HG03280 (cell line): Measurements from ENCODE around the gene NABP1.
A peak's percentile ranks its signal among the peaks of the same experiment; 100 is the strongest.

Experiments used
- ATAC-seq: cut with Tn5 transposase; IDR thresholded peaks from one replicate; pipeline ENCODE4 v1.9.1; 2021; ENCODE audit warnings: mild to moderate bottlenecking, moderate library complexity; ENCODE audit not compliant: unreplicated experiment

NABP1 gene

DNA sequence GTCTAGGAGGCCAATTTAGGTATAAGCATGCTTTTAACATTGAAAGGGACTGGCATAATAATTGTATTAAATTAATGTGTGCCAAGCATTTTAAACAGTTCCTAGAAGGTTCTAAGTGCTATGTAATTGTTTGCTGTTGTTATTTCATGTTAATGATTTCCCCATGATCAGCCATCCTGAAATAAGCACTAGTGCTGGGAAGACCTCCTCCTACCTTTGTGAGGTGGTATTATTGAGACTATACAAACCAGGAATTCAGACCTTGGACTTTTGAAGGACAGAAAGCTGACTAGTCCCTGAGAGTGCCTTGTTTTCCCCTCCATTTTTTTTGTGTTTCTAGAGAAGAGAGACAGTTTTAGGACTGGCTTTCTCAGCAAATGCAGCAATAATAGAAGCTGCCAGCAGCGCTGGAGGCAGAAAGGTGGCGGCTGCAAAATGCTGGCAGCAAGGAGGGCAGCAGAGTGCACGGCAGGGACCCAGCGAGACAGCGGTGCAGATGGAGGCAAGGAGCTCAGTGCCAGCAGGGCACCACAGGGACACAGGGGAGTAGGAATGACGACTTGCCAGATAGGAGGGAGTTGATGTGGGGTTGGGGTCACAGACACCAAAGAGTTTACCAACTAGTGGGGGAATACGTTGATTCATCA, 25.3 kb downstream of the NABP1 start:
- ATAC-seq, result no peak

DNA sequence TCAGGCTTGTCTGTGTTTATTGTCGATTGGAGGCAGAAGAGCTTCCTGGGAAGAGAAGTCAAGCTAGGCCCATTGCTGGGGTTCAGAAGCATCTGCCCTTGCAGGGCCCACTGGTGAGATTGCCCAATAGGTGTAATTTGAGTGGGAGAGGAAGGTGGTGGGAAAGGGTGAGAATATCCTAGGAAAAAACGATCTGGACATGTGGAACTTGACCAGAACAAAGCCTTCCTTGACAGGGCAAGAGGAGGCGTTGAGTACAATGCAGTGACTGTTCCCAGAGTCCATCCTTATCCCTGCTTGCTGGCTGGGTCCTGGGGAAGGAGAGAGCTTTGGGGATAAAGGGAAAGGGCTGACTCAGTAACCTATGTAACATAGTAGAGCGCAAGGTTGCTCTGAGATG, 27.1 kb downstream of the NABP1 start:
- ATAC-seq, result no peak

DNA sequence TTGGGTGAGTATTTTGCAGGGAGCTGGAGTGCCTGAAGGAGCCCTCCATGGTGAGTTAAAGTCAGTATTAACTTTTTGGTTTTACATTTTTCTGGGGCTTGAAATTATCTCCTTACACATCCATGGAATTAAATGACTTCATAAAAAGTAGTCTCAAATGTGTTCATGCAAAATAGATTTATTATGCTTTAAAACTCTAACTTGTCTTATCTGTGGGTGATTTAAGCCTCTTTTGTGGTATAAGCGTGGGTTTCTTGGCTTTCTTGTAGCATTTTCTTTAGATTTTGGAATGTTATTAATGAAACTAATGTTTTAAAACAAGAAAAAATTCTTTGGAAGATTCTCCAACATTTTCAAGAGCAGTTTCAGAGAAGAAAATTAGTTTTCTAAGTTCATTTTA, 27.8 kb downstream of the NABP1 start:
- ATAC-seq, result no peak

DNA sequence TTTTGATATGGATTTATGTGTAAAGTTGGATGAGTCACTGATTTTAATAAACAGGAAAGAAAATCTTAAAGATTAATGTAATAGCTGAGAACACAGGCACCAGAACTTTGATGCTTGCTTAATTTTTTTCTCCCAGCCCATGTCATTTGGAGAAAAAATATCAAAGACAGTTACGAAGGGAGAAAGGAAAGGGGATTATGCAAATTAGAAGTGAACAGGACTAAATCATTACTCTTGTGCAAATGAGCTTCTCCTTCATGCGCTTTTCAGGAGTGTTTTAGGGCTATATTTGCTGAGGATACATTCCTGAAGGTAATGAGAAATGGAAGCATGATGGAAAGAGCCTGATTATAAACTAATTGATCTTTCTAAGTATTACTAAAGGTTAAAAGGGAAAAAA, 28.9 kb downstream of the NABP1 start:
- no peak for ATAC-seq

DNA sequence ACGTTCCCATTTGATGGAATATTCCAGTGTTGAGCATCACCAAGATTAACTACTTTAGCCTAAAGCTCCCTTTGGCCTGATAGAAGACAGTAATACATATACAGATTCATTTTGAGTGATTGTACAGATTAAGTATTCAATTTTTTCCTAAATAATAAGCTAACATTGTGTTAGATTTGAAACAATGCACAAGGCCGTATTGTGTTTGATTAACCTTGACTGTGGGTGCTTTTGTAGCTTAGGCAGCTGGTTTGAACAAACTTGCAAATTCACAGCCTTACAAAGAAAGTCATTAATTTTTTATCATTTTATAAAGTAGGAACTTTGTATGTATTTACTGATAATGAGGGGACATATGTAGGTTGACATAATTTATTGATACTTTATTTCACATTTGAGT, 29.6 kb downstream of the NABP1 start:
- no peak for ATAC-seq

DNA sequence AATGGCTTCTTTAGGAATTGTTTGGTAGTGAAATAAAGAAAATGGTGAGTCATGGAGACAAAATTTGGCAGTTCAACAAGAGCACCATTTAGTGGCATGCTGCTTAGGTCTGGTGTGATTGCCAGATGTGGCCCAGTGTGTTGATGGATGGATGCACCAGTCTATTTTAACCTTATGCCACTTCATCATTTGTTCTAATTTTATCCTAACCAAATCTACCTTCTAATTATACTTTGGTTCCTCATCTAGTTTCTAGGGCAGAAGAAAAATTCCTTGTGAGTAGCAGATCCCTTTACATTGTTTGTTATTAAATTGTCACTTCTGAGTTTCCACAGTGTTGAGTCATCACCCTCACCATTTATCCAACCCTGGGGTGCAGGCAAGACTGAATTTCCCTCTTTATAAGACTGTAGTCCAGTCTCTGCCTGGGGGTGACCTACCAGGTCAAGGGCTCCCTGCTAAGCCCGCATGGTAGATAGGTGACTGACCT, 32.5 kb downstream of the NABP1 start:
- ATAC-seq, result no peak

DNA sequence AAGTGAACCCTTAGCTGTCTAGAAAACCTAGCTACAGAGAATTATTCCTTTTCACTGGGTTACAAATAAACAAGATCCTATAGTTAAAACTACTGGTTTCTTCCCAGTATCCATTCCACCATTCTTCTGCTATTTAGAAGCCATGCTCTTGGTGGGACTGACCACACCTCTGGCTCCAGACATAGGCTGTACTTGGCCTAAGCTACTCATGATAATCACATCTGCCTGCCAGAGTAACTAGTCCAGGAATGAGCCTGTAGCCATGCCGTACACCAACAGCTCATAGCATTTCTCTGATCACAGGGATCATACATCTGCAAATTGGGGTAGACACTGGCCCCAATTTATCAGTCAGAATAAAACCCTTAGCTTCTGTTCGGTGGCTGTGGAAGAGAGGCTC, 33.7 kb downstream of the NABP1 start:
- no peak for ATAC-seq

DNA sequence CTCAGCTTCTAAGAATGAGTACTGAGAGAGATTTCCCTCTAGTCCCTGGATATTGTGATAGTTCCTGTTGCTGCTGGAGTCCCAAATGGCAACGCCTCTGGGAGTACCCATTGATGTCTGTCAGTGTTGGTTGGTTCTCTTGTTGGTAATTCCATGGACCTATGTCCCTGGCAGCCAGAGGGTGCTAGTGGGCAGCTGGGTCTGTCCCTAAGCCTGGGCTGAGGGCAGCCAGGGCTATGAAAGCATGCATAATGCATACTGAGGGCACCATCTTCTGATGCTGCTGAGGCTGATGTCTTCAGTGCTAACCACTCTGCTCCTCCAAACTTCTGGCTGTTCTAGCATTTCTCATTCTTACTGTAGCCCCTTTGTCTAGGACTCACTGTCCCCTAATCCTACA, 35.9 kb downstream of the NABP1 start:
- ATAC-seq, result no peak

DNA sequence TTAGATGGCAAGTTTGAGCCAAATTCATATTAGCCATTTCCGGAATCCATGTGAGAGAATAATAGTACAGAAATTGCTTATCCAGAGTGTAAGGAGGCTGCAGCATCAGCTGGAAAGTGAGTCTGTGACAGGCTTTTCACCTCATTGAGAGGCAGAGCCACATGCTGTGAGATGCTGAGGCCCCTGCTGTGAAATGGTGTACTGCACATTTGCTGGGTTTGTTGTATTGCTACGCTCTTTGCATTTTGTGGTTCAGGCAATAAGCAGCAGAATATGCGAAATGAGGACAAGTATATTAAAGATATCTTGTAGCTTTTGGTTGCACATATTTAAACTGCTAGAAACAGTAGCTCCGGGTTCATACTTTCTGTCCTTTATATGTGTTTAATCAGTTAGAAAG, 37.0 kb downstream of the NABP1 start:
- no peak for ATAC-seq

DNA sequence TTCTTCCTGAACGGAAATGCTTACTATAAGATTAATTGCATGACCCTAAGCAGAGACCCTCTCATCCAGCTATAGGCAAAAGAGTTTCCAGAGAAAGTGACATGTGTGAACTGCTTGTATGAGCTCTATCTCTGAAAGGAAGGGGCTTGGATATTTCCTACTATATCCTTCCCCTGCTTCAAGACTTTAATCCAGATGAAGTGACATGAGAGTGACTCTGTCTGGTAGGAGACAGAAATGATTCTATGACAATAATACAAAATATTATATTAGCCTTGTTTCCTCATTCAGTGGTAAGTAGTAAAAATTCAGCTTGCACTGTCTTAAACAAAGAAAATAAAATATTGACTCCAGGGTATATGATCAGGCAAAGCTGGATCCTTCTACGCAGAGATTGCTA, 37.5 kb downstream of the NABP1 start:
- no peak for ATAC-seq

DNA sequence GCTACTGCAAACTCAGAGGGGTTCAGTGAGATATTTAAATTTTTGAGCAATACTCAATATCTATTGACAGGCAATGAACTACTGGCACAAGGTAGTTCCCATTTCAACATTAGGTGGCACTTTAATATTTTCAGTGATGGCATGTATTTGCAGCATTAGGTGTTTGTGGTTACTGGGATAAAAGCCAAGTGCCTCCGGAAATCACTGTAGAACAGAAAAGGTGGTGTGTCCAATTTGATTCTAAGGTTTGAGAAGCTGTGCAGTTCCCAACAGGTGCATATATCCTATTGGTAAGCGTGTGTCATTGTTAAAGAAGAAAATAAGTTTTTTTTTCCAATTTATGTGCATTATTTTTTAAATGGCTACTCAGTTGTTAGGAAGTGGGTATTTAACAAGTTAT, 41.3 kb downstream of the NABP1 start:
- no peak for ATAC-seq

DNA sequence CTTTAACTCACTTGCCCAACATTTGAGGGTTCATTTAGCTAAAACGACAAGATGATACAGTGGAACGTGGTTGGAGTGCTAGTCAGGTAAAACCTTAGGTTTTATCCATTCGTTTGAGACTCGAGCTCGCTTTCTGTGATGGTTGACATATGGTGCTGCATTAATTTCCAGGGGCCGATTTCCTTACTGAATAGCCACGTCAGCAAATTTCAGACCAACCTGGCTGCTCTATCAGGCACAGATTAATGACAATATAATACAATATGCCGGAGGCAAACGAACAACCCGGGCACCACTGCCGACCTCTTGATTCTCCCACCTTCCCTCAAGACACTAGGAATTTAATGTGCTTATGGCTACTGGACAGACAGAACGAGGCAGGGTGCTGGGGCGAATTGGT, 42.0 kb downstream of the NABP1 start:
- ATAC-seq, result no peak

DNA sequence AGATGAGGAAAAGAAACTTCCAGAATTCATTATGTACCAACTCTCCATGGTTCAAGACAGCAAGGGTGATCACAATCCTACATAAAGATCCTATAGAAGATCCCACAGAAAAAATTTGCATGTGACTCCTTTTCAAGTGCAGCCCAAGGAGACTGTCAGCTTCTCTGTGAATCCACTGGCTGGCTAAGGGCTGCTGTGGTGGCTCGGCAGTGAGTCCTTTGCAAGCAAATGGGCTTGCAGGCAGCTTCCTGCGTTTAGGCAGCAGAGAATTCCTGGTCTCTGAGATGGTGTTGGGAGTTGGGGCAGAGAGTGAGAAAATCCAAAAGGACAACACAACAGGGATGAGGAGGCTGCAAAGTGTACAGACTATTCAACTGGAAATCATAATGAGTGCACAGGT, 43.4 kb downstream of the NABP1 start:
- ATAC-seq, result no peak

DNA sequence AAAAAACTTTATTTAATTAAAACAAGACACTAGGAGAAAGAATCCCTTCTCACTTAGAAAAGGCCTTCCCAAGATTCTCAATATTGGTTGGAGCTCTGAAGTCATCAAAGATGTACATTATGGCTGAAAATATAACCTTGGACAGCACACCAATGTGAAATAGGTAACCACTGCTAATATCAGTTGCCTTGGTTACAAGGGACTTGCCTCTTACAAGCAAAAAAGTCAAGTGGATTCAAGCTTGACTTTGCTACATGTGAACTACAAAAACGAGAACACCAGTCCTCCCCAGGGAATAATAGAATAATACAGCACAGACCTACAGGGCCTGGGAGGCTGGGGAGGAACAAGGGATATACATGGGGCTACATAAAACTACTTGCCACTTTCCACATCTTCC, 46.1 kb downstream of the NABP1 start:
- peak; percentile 66 for ATAC-seq

DNA sequence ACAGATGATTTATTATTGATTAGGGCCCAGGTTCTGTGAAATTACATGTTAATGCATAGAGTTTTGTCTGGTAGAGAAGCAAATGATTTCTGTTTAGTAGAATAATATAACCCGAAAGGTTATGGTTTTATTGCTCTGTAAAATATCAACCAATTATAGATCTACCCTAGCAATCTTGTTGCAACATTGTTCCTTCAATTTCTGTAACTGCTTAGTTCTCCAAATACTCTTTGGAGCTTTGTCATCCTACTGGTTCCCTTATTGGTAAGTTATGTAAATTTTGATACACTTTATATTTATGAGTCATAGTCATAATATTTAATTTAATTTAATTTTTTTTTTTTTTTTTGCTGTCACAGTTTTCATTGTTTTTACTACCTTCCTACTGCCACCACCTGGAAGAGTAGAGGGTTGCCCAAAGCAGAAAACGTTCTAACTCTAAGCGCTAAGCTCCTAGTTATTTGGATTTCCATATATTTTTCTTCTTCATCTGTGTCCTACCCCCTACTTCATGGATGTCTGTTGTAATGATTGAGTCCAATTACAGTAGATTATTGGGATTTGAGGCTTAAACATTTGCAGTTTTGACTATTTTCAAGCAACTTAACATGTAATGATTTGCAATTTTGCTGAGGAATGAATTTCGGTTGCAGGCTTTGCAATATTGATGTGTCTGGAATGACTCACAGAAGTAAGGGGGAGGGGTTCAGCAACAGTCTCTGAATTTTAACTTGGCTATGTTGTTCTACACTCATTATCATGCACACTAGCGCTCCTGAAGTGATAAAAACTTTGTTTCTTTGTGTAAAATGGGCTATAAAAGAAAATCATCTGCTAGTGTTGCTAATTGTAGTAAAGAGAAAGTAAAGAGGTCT, 51.1 kb downstream of the NABP1 start:
- peak; percentile 47 for ATAC-seq

DNA sequence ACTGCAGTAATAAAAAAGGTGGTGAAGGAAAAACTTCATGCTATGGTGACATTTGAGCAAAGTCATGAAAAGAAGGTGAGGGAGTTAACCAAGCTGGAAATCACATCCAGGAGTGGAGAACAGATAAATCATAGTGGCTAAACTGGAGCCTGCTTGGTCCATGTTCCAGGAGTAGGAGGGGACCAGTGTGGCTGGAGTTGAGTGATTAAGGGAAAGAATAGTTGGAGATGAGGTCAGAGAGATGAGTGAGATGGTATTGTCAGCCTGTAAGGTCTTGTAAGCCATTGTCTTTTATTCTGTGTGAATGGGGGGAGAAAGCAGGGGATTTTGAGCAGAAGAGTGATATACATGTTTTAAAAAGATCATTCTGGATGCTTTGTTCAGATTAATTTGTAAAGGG, 52.3 kb downstream of the NABP1 start:
- no peak for ATAC-seq
